Measurements from ENCODE around the gene TIMM13. TPM values are rescaled to one million over a fixed set of nuclear protein-coding genes. Genes with fewer than 3 reads are reported as not detected.

TIMM13 gene
- total and polyA plus RNA-seq, 9 of the 15 experiments (the other 6 are each of a cell fraction or from before 2014, with no cell fraction given): 17.6 to 215 (median 71.8) TPM

DNA sequence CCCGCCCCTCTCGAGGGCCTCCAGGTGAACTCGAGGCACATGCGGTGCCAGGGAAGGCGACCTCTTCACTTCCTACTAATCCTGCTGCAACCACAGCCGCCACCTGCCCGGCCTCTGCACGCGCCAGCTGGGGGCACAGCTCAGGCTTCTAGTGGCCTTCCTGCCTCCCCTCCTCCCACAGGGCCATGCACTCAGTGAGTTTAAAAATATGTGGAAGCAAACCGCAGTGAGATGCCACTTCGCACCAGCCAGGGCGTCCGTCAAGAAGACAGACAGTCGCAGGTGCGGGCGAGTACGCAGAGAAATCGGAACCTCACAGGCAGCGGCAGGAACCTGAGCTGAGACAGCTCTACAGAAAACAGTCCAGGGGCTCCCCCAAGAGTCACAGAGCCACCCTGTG, 19.0 kb upstream of the TIMM13 start:
- Histone ChIP-seq H3K9ac (ENCODE audit: insufficient read depth in 1 of 2, low read depth in 2 of 2, low read length in 2 of 2) (0 out of 4 replicates have a peak overlapping the region, but pooled peaks of 1 of the 2 experiments have one; percentile 36), H3K79me2 (ENCODE audit: control insufficient read depth, insufficient read depth, low read length) (peaks cover 56% of the 10 kb centered on the region), H3K4me2 (ENCODE audit: insufficient read depth, low read length) (no peak overlapping the region), H3K4me3 (no peak overlapping the region), H4K20me1 (replicated peaks; ENCODE audit: control insufficient read depth, insufficient read depth, low read length) (peaks cover 14% of the 10 kb centered on the region), H3K27ac (ENCODE audit: extremely low read depth, low read depth, low read length) (no peak overlapping the region), H3K36me3 (ENCODE audit: control insufficient read depth, insufficient read depth, low read length) (peaks cover 72% of the 10 kb centered on the region; the same call in 1 of the 3 replicates), H2AFZ (ENCODE audit: low read depth, low read length) (no peak overlapping the region), H3K4me1 (replicated peaks in 1 of 2; ENCODE audit: control insufficient read depth in 2 of 2, insufficient read depth in 2 of 2, low read length in 2 of 2) (peaks cover 0 to 20% of the 10 kb centered on the region in 2 experiments; a peak in 2 of 5 replicates), H3K9me3 (replicated peaks; ENCODE audit: control insufficient read depth, insufficient read depth, low read depth, low read length) (no peaks in the 10 kb centered on the region), H3K27me3 (ENCODE audit: control insufficient read depth in 2 of 2, insufficient read depth in 2 of 2, low read length in 2 of 2) (no peaks in the 10 kb centered on the region), H3K9me1 (ENCODE audit: control insufficient read depth, insufficient read depth, low read length) (peaks cover 3% of the 10 kb centered on the region)
- DNase-seq (ENCODE audit: extremely low read depth in 1 of 4, low spot score in 3 of 4) (no peak), ATAC-seq (no peak), FAIRE-seq (no peak)
- POLR2A ChIA-PET: interaction anchor here (0.6 to 2.0 kb wide), 3 partner anchors 10 to 17 kb away, joined by 3 to 4 read pairs (median 3); partner anchors contain the start of gene LMNB2
- CTCF ChIA-PET (ENCODE audit: low intra/inter-chr PET ratio): no interaction called here
- no TSS peak for BruUV-seq (replicated peaks)
- 95% methylated on average over 19 of the region's 19 CpGs for WGBS (ENCODE audit: insufficient coverage, low coverage, missing lambda C conversion rate)
- in situ Hi-C loops (cut with MboI) (no loop called here), intact Hi-C loops (cut with micrococcal nuclease) (no loop called here)
- TF ChIP-seq POLR2G (IDR thresholded peaks at IDR 0.05; ENCODE audit: low read depth, low read length) (0 out of 2 replicates have a peak, but pooled peaks have one; percentile 20), MIER1 (IDR thresholded peaks at IDR 0.05; ENCODE audit: low read depth) (no peak)

- Histone ChIP-seq H3K27me3 (ENCODE audit: control insufficient read depth in 2 of 2, insufficient read depth in 2 of 2, low read length in 2 of 2) (no peaks in the 10 kb centered on the region), H4K20me1 (replicated peaks; ENCODE audit: control insufficient read depth, insufficient read depth, low read length) (peaks cover 14% of the 10 kb centered on the region), H3K4me2 (ENCODE audit: insufficient read depth, low read length) (no peak overlapping the region), H3K27ac (ENCODE audit: extremely low read depth, low read depth, low read length) (no peak overlapping the region), H3K9me3 (replicated peaks; ENCODE audit: control insufficient read depth, insufficient read depth, low read depth, low read length) (no peaks in the 10 kb centered on the region), H3K9ac (ENCODE audit: insufficient read depth in 1 of 2, low read depth in 2 of 2, low read length in 2 of 2) (peak overlapping the region in 1 of 2 experiments; percentile 55; a peak in 1 of 4 replicates), H2AFZ (ENCODE audit: low read depth, low read length) (no peak overlapping the region), H3K79me2 (ENCODE audit: control insufficient read depth, insufficient read depth, low read length) (peaks cover 44% of the 10 kb centered on the region), H3K36me3 (ENCODE audit: control insufficient read depth, insufficient read depth, low read length) (peaks cover 72% of the 10 kb centered on the region; the same call in 1 of the 3 replicates), H3K4me1 (replicated peaks in 1 of 2; ENCODE audit: control insufficient read depth in 2 of 2, insufficient read depth in 2 of 2, low read length in 2 of 2) (peaks cover 0 to 22% of the 10 kb centered on the region in 2 experiments; a peak in 2 of 5 replicates), H3K4me3 (no peak overlapping the region), H3K9me1 (ENCODE audit: control insufficient read depth, insufficient read depth, low read length) (no peaks in the 10 kb centered on the region)
- intact Hi-C loops (cut with micrococcal nuclease): no loop called here
- FAIRE-seq: no peak
- in situ Hi-C loops (cut with MboI): no loop called here
- TF ChIP-seq ASH1L (IDR thresholded peaks at IDR 0.05; ENCODE audit: borderline replicate concordance, low read depth, partially characterized antibody) (no peak), RBFOX2 (IDR thresholded peaks at IDR 0.05; ENCODE audit: low read depth, low read length) (0 out of 2 replicates have a peak, but pooled peaks have one; percentile 13), HDAC8 (tag; IDR thresholded peaks at IDR 0.05) (no peak), MAFF (IDR thresholded peaks at IDR 0.05; ENCODE audit: low read length) (no peak)
- no peak for ATAC-seq
- POLR2A ChIA-PET: interaction anchor here (0.6 to 1.5 kb wide), 4 partner anchors 8 to 16 kb away, joined by 3 to 4 read pairs (median 4); no protein-coding TSS in a partner anchor
- WGBS (ENCODE audit: insufficient coverage, low coverage, missing lambda C conversion rate): 92% methylated on average over 18 of the region's 34 CpGs
- CTCF ChIA-PET (ENCODE audit: low intra/inter-chr PET ratio): no interaction called here
- BruUV-seq (replicated peaks): no TSS peak
- no peak for DNase-seq (ENCODE audit: extremely low read depth in 1 of 4, low spot score in 3 of 4)
These were observed 17.0 kb upstream of the TIMM13 start for GRCh38 chr19:2444251-2445002.

Data from K562 (cell line).